Measurements from ENCODE around the gene MGAT4C.

DNA sequence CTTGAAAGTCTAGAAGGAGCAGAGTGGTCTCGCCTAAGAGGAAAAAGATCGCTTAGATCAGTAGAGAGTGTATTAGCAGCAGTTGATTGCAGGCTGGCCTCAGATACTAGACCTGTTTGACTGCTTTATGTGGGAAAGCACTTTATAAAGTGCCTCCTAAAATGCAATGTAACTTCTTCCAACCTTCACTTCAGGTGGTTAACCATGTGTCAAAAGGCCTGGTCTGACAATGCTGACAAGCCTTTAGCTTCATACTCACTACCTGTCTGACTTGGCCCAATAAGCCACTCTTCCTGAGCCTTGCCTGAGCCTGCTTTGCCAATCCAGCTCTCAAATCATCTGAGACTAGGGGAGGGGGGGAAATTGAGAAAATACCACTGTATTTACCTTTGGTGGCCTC, 14.6 kb downstream of the MGAT4C start:
- TF ChIP-seq ESRRG (CRISPR knock-in tag; IDR thresholded peaks at IDR 0.05) (no peak), ZFP30 (CRISPR knock-in tag; IDR thresholded peaks at IDR 0.05) (no peak), CSDC2 (CRISPR knock-in tag; IDR thresholded peaks at IDR 0.05) (no peak), ZFP3 (CRISPR knock-in tag; IDR thresholded peaks at IDR 0.05) (no peak), TCF4 (CRISPR knock-in tag; IDR thresholded peaks at IDR 0.05; ENCODE audit: borderline replicate concordance) (no peak)
- TF ChIP-seq, protein P1, sequence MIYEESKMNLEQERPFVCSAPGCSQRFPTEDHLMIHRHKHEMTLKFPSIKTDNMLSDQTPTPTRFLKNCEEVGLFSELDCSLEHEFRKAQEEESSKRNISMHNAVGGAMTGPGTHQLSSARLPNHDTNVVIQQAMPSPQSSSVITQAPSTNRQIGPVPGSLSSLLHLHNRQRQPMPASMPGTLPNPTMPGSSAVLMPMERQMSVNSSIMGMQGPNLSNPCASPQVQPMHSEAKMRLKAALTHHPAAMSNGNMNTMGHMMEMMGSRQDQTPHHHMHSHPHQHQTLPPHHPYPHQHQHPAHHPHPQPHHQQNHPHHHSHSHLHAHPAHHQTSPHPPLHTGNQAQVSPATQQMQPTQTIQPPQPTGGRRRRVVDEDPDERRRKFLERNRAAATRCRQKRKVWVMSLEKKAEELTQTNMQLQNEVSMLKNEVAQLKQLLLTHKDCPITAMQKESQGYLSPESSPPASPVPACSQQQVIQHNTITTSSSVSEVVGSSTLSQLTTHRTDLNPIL (CRISPR knock-in tag; IDR thresholded peaks at IDR 0.05; ENCODE audit: low read depth) = no peak
